Measurements from ENCODE around the gene FAM81B.

Gene FAM81B

GRCh38 chr5:95446560-95447221 is 55.5 kb downstream of the FAM81B start:
- no peak overlapping the region for H3K9ac ChIP-seq (ENCODE audit: low read length)
- H3K9me2 ChIP-seq (replicated peaks; ENCODE audit: insufficient read depth, low read length), result no peaks in the 10 kb centered on the region
- TF ChIP-seq EZH2phosphoT487 (conservative IDR thresholded peaks at IDR 0.05; ENCODE audit: low read length) (no peak), CTCF (IDR thresholded peaks at IDR 0.05; ENCODE audit: insufficient read depth, low read length, poor library complexity, severe bottlenecking) (no peak)
- H3K9me3 ChIP-seq (ENCODE audit: insufficient read depth, low read length), result no peaks in the 10 kb centered on the region
- H3K27me3 ChIP-seq (ENCODE audit: low read length), result no peaks in the 10 kb centered on the region
- H3K4me2 ChIP-seq (ENCODE audit: low read depth, low read length, poor library complexity, severe bottlenecking), result no peak overlapping the region
- H3F3A ChIP-seq (ENCODE audit: insufficient read depth), result no peaks in the 10 kb centered on the region
- no peak overlapping the region for H3K4me3 ChIP-seq (ENCODE audit: insufficient read depth, low read length, poor library complexity, severe bottlenecking)
- no peaks in the 10 kb centered on the region for H3K79me2 ChIP-seq (ENCODE audit: insufficient read depth, low read length)
- no peaks in the 10 kb centered on the region for H3K36me3 ChIP-seq (ENCODE audit: low read length)
- no peak overlapping the region for H2AFZ ChIP-seq (ENCODE audit: low read depth, low read length, severe bottlenecking)
- H3K27ac ChIP-seq (ENCODE audit: low read depth, low read length), result no peak overlapping the region
- H4K20me1 ChIP-seq (ENCODE audit: low read depth, low read length), result no peaks in the 10 kb centered on the region

DNA sequence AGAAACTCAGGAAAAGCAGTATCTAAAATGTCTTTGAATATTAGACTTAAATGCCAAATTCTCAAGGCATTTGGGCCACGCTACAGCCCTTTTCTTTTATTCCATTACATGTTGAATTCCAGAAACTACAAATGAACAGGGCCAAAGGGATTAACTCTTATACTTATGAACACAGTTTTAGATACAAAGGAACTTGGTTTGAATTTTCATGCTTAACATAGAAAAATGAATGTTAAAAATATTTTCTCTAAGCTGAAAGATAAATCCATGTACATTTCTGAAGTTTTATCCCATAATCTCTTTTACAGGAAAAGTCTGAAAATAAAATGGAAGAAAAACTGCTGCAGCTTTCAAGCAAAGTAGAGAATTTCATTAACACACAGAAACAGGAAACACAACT is 56.8 kb downstream of the FAM81B start:
- H3K9me2 ChIP-seq (replicated peaks; ENCODE audit: insufficient read depth, low read length), result no peaks in the 10 kb centered on the region
- H3K4me3 ChIP-seq (ENCODE audit: insufficient read depth, low read length, poor library complexity, severe bottlenecking), result no peak overlapping the region
- no peaks in the 10 kb centered on the region for H3K79me2 ChIP-seq (ENCODE audit: insufficient read depth, low read length)
- H2AFZ ChIP-seq (ENCODE audit: low read depth, low read length, severe bottlenecking), result no peak overlapping the region
- TF ChIP-seq CTCF (IDR thresholded peaks at IDR 0.05; ENCODE audit: insufficient read depth, low read length, poor library complexity, severe bottlenecking) (no peak), EZH2phosphoT487 (conservative IDR thresholded peaks at IDR 0.05; ENCODE audit: low read length) (no peak)
- H3K9ac ChIP-seq (ENCODE audit: low read length), result no peak overlapping the region
- no peaks in the 10 kb centered on the region for H3K9me3 ChIP-seq (ENCODE audit: insufficient read depth, low read length)
- H3K27ac ChIP-seq (ENCODE audit: low read depth, low read length), result no peak overlapping the region
- no peak overlapping the region for H3K4me2 ChIP-seq (ENCODE audit: low read depth, low read length, poor library complexity, severe bottlenecking)
- H4K20me1 ChIP-seq (ENCODE audit: low read depth, low read length), result no peaks in the 10 kb centered on the region
- no peaks in the 10 kb centered on the region for H3K36me3 ChIP-seq (ENCODE audit: low read length)
- H3K27me3 ChIP-seq (ENCODE audit: low read length), result no peaks in the 10 kb centered on the region
- H3F3A ChIP-seq (ENCODE audit: insufficient read depth), result no peaks in the 10 kb centered on the region

GRCh38 chr5:95448789-95449188 is 57.6 kb downstream of the FAM81B start:
- no peak overlapping the region for H3K9ac ChIP-seq (ENCODE audit: low read length)

More at GRCh38 chr5:95448789-95449188, 57.6 kb downstream of the FAM81B start:
- no peaks in the 10 kb centered on the region for H3K27me3 ChIP-seq (ENCODE audit: low read length)
- no peaks in the 10 kb centered on the region for H3K9me2 ChIP-seq (replicated peaks; ENCODE audit: insufficient read depth, low read length)
- no peaks in the 10 kb centered on the region for H4K20me1 ChIP-seq (ENCODE audit: low read depth, low read length)
- no peak overlapping the region for H3K4me2 ChIP-seq (ENCODE audit: low read depth, low read length, poor library complexity, severe bottlenecking)
- no peak overlapping the region for H3K27ac ChIP-seq (ENCODE audit: low read depth, low read length)
- no peak overlapping the region for H2AFZ ChIP-seq (ENCODE audit: low read depth, low read length, severe bottlenecking)
- no peaks in the 10 kb centered on the region for H3K36me3 ChIP-seq (ENCODE audit: low read length)
- H3K9me3 ChIP-seq (ENCODE audit: insufficient read depth, low read length), result no peaks in the 10 kb centered on the region
- H3F3A ChIP-seq (ENCODE audit: insufficient read depth), result no peaks in the 10 kb centered on the region
- TF ChIP-seq EZH2phosphoT487 (conservative IDR thresholded peaks at IDR 0.05; ENCODE audit: low read length) (no peak), CTCF (IDR thresholded peaks at IDR 0.05; ENCODE audit: insufficient read depth, low read length, poor library complexity, severe bottlenecking) (no peak)
- no peak overlapping the region for H3K4me3 ChIP-seq (ENCODE audit: insufficient read depth, low read length, poor library complexity, severe bottlenecking)
- no peaks in the 10 kb centered on the region for H3K79me2 ChIP-seq (ENCODE audit: insufficient read depth, low read length)
